ENCODE measurements around the gene YES1. TPM values are rescaled to one million over a fixed set of nuclear protein-coding genes. Genes with fewer than 3 reads are reported as not detected.
"Not testable (repeated sequence)": the region's sequence is repeated elsewhere in the genome, so short reads cannot be mapped to it uniquely, and the experiment has no call there.

Gene YES1
- polyA plus RNA-seq, 1 donor from 2014 or later, result 0.18 TPM

- H3K27me3 Mint-ChIP-seq, result no peaks in the 10 kb centered on the region
- H3K4me3 Mint-ChIP-seq, result no peak overlapping the region
- H3K36me3 Mint-ChIP-seq, result no peaks in the 10 kb centered on the region
- H3K4me1 Mint-ChIP-seq, result peaks cover 0 to 4% (median 1%) of the 10 kb centered on the region in 3 donors
- no peaks in the 10 kb centered on the region for H3K9me3 Mint-ChIP-seq
- H3K27ac Mint-ChIP-seq, result no peak overlapping the region
Measured at GRCh38 chr18:741931-742512, 70.0 kb downstream of the YES1 start.

DNA sequence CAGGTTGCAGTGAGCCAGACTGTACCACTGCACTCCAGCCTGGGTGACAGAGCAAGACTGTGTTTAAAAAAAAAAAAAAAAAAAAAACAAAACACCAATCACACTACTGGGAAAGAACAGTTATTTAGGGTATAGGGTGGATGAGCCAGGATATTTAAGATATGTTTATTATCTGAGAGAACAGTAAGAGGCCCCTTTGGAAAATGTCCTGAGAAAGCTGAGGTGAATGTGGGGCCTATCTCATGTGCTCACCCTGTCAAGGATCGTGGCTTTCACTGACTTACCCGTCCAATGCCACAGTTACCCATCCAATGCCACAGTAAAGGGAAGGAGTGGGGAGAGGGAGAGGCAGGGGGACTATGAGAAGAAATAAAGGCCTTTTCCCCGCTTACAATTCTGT is 79.7 kb downstream of the YES1 start:
- H3K4me3 Mint-ChIP-seq, result no peak overlapping the region
- H3K4me1 Mint-ChIP-seq, result no peaks in the 10 kb centered on the region
- peaks cover 0 to 2% (median 0%) of the 10 kb centered on the region in 3 donors for H3K9me3 Mint-ChIP-seq
- H3K27me3 Mint-ChIP-seq, result peaks cover 2% of the 10 kb centered on the region
- H3K36me3 Mint-ChIP-seq, result no peaks in the 10 kb centered on the region
- no peak overlapping the region for H3K27ac Mint-ChIP-seq

GRCh38 chr18:731185-731584 is 80.9 kb downstream of the YES1 start:
- Mint-ChIP-seq H3K27ac (no peak overlapping the region), H3K9me3 (peaks cover 0 to 3% (median 0%) of the 10 kb centered on the region in 3 donors), H3K4me3 (no peak overlapping the region), H3K36me3 (no peaks in the 10 kb centered on the region), H3K27me3 (peaks cover 2% of the 10 kb centered on the region), H3K4me1 (no peaks in the 10 kb centered on the region)

DNA sequence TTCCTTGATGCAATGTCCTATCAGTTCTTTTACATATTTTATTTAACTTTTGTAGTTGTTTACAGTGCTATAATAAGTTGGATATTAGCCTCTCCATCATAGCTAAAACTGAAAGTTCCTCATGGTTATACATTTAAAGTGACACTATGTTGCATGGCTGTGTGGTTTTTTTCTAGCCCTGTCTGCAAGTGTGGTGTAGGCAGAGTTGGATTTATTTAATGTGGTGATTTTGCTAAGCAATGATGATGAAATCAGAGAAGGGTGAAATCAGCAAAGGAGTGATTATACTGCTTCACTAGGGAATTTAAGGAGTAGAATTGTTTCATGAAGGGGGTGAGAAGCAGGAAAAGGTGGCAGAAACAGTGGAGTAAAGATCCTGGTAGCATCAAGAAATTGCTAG is 81.3 kb downstream of the YES1 start:
- no peaks in the 10 kb centered on the region for H3K36me3 Mint-ChIP-seq
- H3K4me1 Mint-ChIP-seq, result no peaks in the 10 kb centered on the region
- peaks cover 2% of the 10 kb centered on the region for H3K27me3 Mint-ChIP-seq
- H3K4me3 Mint-ChIP-seq, result no peak overlapping the region
- H3K9me3 Mint-ChIP-seq, result peaks cover 0 to 3% (median 0%) of the 10 kb centered on the region in 3 donors
- H3K27ac Mint-ChIP-seq, result no peak overlapping the region

- not testable (repeated sequence) for H3K36me3 Mint-ChIP-seq, H3K27ac Mint-ChIP-seq, H3K4me3 Mint-ChIP-seq, H3K4me1 Mint-ChIP-seq, H3K27me3 Mint-ChIP-seq, H3K9me3 Mint-ChIP-seq
Measured at GRCh38 chr18:730120-730519, 81.9 kb downstream of the YES1 start.

DNA sequence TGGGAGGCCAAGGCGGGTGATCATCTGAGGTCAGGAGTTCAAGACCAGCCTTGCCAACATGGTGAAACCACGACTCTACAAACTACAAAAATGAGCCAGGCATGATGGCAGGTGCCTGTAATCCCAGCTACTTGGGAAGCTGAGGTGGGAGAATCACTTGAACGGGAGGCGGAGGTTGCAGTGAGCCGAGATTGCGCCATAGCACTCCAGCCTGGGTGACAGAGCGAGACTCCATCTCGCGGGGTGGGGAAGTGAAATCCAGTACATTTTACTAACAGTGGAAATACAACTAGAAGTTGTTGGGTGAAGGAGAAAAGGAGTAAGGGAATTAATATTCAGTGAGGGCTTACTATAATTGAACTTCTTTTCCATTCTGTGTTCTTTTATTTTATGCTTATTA is 86.4 kb downstream of the YES1 start:
- no peaks in the 10 kb centered on the region for H3K36me3 Mint-ChIP-seq
- H3K4me3 Mint-ChIP-seq, result no peak overlapping the region
- H3K27ac Mint-ChIP-seq, result no peak overlapping the region
- H3K9me3 Mint-ChIP-seq, result peaks cover 0 to 2% (median 1%) of the 10 kb centered on the region in 3 donors
- H3K27me3 Mint-ChIP-seq, result peaks cover 2% of the 10 kb centered on the region
- peaks cover 2 to 4% (median 3%) of the 10 kb centered on the region in 3 donors for H3K4me1 Mint-ChIP-seq

DNA sequence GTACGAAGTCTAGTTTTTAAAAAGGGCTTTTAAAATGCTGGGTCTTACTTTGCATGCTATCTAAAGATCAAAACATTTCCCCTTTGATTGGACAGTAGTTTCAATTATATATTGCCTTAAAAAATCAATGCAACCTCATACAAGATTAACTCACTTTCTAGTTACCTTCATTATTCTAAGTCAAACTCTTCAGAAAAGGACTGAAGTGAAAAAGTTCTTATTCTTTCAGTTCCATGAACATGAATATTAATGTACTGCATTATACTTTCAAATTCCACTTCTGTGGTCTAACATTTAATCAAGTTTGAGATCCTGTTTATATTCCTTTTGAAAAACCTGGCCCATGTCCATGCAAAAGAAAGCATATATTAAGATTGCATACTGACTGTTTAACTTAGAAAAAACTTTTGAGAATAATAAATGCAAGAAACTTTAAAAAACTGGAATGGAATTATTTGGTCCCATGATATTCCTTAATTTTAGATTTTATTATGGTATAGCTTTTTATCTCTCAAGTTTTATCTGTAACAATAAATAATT is 88.4 kb downstream of the YES1 start:
- Mint-ChIP-seq H3K4me3 (no peak overlapping the region), H3K27ac (no peak overlapping the region), H3K36me3 (no peaks in the 10 kb centered on the region)

DNA sequence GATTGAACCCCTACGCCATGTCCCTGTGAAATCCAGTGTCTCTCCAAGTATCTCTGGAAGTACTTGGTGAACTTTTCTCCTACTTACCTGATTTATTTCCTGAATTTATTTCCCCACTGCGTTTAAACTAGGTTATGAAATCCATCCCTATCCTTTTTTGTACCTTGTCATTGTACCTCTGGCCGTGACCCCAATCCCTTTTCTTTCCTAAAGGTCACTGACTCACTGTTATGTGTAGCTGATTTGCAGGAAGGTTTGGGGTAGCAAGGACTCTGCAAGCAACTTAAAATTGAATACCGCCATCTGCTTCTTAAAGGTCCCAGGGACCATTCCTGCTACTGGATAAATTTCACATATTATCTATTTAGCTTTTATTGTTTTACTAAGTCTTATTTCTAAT is 95.0 kb downstream of the YES1 start:
- Mint-ChIP-seq H3K4me3 (no peak overlapping the region), H3K27ac (no peak overlapping the region), H3K27me3 (peaks cover 2% of the 10 kb centered on the region), H3K9me3 (no peaks in the 10 kb centered on the region), H3K36me3 (no peaks in the 10 kb centered on the region), H3K4me1 (peaks cover 0 to 1% (median under 1%) of the 10 kb centered on the region in 3 donors)

More for the DNA sequence above, 88.4 kb downstream of the YES1 start:
- Mint-ChIP-seq H3K27me3 (peaks cover 2% of the 10 kb centered on the region), H3K9me3 (peaks cover 0 to 2% (median 1%) of the 10 kb centered on the region in 3 donors), H3K4me1 (peaks cover 2 to 4% (median 3%) of the 10 kb centered on the region in 3 donors)

- no peaks in the 10 kb centered on the region for H3K9me3 Mint-ChIP-seq
- peaks cover 2% of the 10 kb centered on the region for H3K27me3 Mint-ChIP-seq
- no peak overlapping the region for H3K27ac Mint-ChIP-seq
- H3K4me1 Mint-ChIP-seq, result peaks cover 7 to 10% (median 9%) of the 10 kb centered on the region in 3 donors
- no peaks in the 10 kb centered on the region for H3K36me3 Mint-ChIP-seq
- H3K4me3 Mint-ChIP-seq, result peak overlapping the region in 1 of 4 donors; percentile 72
Measured at GRCh38 chr18:715626-716025, 96.4 kb downstream of the YES1 start.

DNA sequence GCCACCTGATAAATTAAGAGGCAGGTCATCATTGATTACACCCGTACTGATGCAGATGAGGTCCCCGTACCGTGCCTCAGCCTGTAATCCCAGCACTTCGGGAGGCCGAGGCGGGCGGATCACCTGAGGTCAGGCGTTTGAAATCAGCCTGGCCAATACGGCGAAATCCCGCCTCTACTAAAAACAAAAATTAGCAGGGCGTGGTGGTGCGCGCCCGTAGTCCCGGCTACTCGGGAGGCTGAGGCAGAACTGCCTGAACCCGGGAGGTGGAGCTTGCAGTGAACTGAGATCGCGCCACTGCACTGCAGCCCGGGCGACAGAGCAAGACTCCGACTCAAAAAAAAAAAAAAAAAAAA is 98.9 kb downstream of the YES1 start:
- peak overlapping the region in 1 of 3 donors; percentile 31 for H3K27ac Mint-ChIP-seq
- H3K27me3 Mint-ChIP-seq, result peaks cover 2% of the 10 kb centered on the region
- peaks cover 11 to 17% (median 16%) of the 10 kb centered on the region in 3 donors for H3K4me1 Mint-ChIP-seq
- H3K36me3 Mint-ChIP-seq, result no peaks in the 10 kb centered on the region
- peak overlapping the region; percentile 34 to 80 (median 58) for H3K4me3 Mint-ChIP-seq
- H3K9me3 Mint-ChIP-seq, result no peaks in the 10 kb centered on the region

DNA sequence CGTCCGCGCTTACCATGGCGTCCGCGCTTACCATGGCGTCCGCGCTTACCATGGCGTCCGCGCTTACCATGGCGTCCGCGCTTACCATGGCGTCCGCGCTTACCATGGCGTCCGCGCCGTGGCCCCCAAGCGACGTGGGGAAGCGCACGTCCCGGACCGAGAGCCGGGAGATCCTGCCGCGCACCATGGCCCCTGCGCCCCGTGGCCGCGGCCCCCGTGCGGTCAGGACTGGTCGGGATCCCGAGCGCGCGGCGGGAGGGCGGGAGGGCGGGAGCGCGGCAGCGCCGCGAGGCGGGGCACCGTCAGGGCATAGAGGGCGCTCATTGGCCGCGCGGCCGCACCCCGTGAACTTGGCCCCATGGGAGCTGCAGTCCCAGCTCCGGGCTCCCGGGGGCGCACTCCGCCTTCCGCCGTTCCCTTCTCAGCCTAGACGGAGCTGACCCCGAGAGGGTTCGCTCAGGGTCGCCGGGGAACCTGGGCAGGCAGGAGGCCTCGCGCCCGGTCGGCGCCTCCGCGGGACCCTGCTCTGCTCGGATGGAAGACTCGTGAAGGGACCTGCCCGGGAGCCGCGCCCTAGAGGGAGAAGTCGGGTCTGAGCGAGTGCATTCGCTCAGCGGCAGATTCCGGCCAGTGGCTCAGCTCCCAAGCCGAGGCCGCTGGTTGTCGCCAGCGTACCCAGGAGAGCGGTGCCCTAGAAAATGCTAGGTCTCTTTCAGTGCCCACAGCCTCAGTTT is 99.5 kb downstream of the YES1 start, which contains the start of gene ENOSF1:
TSS of gene ENOSF1 (minus strand) at position 230 of the 734 bp plus-strand sequence. CDS start at position 187, 43 bp downstream.
- peaks cover 2% of the 10 kb centered on the region for H3K27me3 Mint-ChIP-seq
- H3K36me3 Mint-ChIP-seq, result no peaks in the 10 kb centered on the region
- H3K4me1 Mint-ChIP-seq, result peaks cover 13 to 17% (median 16%) of the 10 kb centered on the region in 3 donors
- peak within 1 kb of the TSS; percentile 89 to 95 (median 94) for H3K4me3 Mint-ChIP-seq
- H3K27ac Mint-ChIP-seq, result peak within 1 kb of the TSS; percentile 93 to 99 (median 94)
- no peaks in the 10 kb centered on the region for H3K9me3 Mint-ChIP-seq

DNA sequence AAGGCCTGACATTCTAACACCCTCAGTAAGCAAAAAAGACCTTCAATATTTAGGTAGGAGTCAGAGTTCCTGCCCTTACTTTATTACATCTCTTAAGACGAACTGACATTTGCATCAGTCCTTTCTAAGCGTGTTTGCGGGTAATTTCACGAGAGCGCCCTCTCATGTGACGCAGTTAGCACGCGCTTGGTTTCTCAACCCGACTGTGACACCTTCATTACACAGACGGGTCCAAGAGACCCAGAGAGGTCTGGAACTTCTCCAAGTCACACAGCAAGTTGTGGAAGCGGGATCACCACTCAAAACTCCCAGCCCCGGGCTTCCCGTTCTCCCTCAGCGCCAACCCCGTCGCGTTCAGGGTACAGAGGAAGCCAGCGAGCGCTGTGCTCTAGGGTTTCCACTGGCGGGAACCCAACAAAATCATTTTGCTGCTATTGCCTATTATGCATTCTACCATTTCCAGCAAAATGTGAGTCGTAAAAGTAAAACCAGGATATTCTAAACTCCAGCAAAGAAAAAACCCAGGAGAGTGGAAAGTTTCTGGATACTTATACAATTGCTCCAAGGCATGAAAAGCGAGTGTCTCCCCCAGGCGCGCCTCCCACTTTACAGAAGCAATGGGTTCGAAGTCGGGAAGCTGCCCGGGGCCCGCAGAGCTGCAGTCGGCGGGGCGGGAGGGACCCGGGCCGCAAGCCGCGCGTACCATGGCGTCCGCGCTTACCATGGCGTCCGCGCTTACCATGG is 100.2 kb downstream of the YES1 start:
- Mint-ChIP-seq H3K4me1 (peaks cover 13 to 17% (median 16%) of the 10 kb centered on the region in 3 donors), H3K27ac (peak overlapping the region; percentile 93 to 99 (median 94)), H3K36me3 (no peaks in the 10 kb centered on the region), H3K27me3 (peaks cover 2% of the 10 kb centered on the region), H3K4me3 (peak overlapping the region; percentile 89 to 95 (median 94)), H3K9me3 (no peaks in the 10 kb centered on the region)

DNA sequence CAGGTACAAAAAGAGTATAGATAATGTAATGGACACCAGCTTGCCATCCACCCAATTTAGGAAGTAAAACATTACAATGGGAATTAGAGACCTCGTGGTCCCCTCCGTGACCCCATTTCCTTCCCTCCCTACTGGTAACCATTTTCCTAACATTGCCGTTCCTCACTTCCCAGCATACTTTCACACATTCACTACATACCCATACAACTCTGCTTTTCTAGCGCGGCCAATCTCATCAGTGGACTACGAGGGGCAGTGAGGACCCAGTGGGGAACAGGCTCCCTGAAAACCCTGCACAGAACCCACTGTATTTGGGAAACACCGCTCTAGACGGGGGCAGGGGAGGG is 100.8 kb downstream of the YES1 start:
- Mint-ChIP-seq H3K9me3 (no peaks in the 10 kb centered on the region), H3K4me3 (peak overlapping the region; percentile 89 to 95 (median 94)), H3K4me1 (peaks cover 15 to 17% (median 16%) of the 10 kb centered on the region in 3 donors), H3K36me3 (no peaks in the 10 kb centered on the region), H3K27ac (peak overlapping the region; percentile 93 to 99 (median 94)), H3K27me3 (peaks cover 2% of the 10 kb centered on the region)

DNA sequence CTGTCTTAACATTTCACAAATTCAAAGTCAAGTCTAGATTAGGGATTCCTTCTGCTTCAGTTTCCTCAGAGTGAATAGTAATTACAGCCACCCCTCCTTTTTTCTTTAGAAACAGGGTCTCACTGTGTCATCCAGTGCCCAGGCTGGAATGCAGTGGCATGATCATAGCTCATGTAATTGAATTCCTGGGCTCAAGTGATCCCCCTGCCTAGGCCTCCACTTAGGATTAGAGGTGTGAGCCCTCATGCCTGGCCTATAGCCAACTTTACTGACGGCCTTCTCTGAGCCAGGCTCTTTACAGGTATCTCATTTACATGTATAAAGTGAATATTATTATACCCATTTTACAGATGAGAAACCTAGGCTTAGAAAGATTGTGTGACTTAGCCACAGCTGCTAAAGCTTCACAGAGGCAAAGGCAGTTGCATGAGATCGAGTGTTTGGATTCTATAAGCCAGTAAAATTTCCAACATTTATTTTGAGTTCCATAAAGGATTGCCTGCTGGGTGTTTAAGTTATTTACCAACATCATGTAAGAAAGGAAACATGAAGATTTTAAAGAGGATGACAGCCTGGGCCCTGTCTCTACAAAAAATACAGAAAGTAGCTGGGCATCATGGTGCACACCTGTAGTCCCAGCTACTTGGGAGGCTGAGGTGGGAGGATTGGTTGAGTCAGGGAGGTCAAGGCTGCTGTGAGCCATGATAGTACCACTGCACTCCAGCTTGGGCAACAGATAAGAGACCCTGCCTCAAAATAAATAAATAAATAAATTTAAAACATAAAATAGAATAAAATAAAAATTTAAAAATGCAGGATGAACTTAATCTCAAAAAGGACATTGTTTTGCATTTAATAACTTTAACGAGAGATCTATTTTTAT is 101.4 kb downstream of the YES1 start:
- Mint-ChIP-seq H3K4me1 (peaks cover 14 to 17% (median 15%) of the 10 kb centered on the region in 3 donors), H3K4me3 (peak overlapping the region in 3 of 4 donors; percentile 1 to 94 (median 94)), H3K27me3 (peaks cover 2% of the 10 kb centered on the region), H3K36me3 (no peaks in the 10 kb centered on the region), H3K9me3 (no peaks in the 10 kb centered on the region), H3K27ac (peak overlapping the region in 1 of 3 donors; percentile 99)
